ENCODE results near the gene STAG1. TPM values are rescaled to one million over a fixed set of nuclear protein-coding genes. Genes with fewer than 3 reads are reported as not detected.

Gene STAG1
- total RNA-seq, 1 experiment from 2014 or later, result 29.0 TPM

- H3K27me3 ChIP-seq, result no peaks in the 10 kb centered on the region
- DNase-seq, result peak; percentile 18
- H3K9me3 ChIP-seq, result no peaks in the 10 kb centered on the region
- H3K4me3 ChIP-seq, result no peak overlapping the region
- peaks cover 46% of the 10 kb centered on the region for H3K36me3 ChIP-seq
Observed at GRCh38 chr3:136332776-136333175, 419.4 kb downstream of the STAG1 start.

DNA sequence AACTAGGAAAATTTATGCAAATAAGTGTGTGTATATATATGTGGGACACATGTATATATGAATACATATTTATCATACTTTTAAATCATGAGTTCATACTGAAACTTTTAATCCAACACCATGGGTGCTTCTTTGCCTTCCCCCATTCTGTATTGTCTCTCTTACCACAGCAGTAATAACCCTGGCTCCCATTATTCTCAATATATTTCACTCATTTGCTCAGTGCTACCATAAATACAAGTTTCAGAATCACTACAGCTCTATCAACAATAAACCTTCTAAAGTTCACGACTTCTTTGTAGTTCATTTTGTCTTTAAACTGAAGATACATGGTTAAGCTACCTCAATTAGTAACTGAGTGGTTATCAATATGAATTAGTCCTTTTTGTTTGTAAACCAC lies 419.9 kb downstream of the STAG1 start:
- no peaks in the 10 kb centered on the region for H3K27me3 ChIP-seq
- DNase-seq, result no peak
- H3K4me3 ChIP-seq, result no peak overlapping the region
- H3K36me3 ChIP-seq, result peaks cover 49% of the 10 kb centered on the region
- H3K9me3 ChIP-seq, result no peaks in the 10 kb centered on the region

GRCh38 chr3:136330900-136331299 lies 421.3 kb downstream of the STAG1 start:
- Histone ChIP-seq H3K27me3 (no peaks in the 10 kb centered on the region), H3K9me3 (0 out of 2 replicates have a peak, but pooled peaks cover 3% of the 10 kb centered on the region), H3K4me3 (no peak overlapping the region), H3K36me3 (peaks cover 57% of the 10 kb centered on the region)
- DNase-seq, result no peak

DNA sequence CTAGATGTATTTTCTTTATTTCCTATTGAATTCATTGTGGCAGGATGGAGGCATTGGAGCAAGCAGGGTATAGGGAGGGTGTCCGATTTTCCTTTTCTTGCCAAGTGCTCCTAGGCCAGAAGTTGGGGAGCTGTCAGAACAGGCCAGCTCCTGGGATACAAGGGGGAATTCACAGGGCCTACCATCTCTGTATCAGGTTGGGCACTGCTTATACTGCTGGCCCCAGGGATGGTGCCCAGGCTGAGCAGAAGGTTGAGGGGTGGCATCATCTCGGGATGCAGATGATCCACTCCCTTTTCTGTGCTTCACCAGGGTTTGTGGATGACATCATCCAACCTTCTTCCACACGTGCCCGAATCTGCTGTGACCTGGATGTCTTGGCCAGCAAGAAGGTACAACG lies 422.6 kb downstream of the STAG1 start:
- no peak overlapping the region for H3K4me3 ChIP-seq
- H3K9me3 ChIP-seq, result 0 out of 2 replicates have a peak, but pooled peaks cover 3% of the 10 kb centered on the region
- DNase-seq, result no peak
- H3K36me3 ChIP-seq, result peaks cover 58% of the 10 kb centered on the region
- no peaks in the 10 kb centered on the region for H3K27me3 ChIP-seq

GRCh38 chr3:136327671-136328070 lies 424.5 kb downstream of the STAG1 start:
- no peak for DNase-seq
- peaks cover 53% of the 10 kb centered on the region for H3K36me3 ChIP-seq
- H3K4me3 ChIP-seq, result no peak overlapping the region
- peaks cover 15% of the 10 kb centered on the region for H3K9me3 ChIP-seq
- H3K27me3 ChIP-seq, result no peaks in the 10 kb centered on the region

DNA sequence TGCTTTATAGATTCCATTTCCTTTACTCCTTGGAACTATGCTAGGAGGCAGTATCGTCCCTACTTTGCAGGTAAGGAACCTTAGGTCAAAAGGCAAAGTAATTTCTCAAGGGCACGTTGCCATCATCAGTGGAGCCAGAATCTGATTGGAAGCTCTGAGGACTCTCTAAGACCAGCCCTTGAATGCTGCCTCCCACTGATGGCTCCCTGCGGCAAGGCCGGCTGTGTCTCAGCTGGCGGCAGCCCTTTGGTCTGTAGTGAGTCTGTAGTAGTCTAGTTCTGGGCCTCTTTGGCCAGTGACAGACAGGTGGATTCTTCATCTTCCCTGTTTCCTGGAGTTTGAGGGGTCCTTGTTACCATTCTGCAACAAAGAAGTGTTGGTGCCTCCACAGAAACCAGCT lies 425.9 kb downstream of the STAG1 start:
- Histone ChIP-seq H3K9me3 (peaks cover 25% of the 10 kb centered on the region), H3K36me3 (peaks cover 54% of the 10 kb centered on the region), H3K27me3 (no peaks in the 10 kb centered on the region), H3K4me3 (no peak overlapping the region)
- DNase-seq, result no peak

DNA sequence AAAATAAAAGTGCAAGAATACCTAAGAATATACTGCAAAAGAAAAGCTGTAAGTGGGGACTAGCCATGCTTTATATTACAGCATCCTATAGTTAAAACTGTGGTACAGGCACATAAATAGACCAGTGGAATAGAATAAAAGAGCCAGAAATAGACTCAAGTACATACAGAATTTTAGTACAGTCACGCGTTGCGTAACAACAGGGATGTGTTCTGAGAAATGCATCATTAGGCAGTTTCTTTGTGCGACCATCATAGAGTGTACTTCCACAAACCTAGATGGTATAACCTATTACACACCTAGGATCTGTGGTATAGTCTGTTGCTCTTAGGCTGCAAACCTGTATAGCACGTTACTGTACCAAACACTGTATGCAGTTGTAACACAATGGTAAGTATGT lies 440.2 kb downstream of the STAG1 start:
- no peaks in the 10 kb centered on the region for H3K9me3 ChIP-seq
- no peak overlapping the region for H3K4me3 ChIP-seq
- H3K36me3 ChIP-seq, result peaks cover 10% of the 10 kb centered on the region
- no peak for DNase-seq
- no peaks in the 10 kb centered on the region for H3K27me3 ChIP-seq

DNA sequence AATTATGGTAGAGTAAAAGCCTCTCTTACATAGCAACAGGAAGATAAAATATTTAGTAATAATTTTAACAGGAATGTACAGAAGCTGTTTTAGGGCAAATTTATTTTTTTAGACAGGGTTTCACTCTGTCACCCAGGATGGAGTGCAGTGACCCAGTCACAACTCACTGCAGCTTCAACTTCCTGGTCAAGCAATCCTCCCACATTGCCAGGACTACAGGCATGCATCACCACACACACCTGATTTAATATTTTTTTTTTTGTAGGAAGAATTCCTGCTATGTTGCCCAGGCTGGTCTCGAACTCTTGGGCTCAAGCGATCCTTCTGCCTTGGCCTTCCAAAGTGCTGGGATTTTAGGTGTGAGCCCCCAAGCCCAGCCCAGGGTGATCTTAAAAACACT lies 440.9 kb downstream of the STAG1 start:
- no peak for DNase-seq
- H3K9me3 ChIP-seq, result no peaks in the 10 kb centered on the region
- no peak overlapping the region for H3K4me3 ChIP-seq
- H3K27me3 ChIP-seq, result no peaks in the 10 kb centered on the region
- H3K36me3 ChIP-seq, result peaks cover 6% of the 10 kb centered on the region

DNA sequence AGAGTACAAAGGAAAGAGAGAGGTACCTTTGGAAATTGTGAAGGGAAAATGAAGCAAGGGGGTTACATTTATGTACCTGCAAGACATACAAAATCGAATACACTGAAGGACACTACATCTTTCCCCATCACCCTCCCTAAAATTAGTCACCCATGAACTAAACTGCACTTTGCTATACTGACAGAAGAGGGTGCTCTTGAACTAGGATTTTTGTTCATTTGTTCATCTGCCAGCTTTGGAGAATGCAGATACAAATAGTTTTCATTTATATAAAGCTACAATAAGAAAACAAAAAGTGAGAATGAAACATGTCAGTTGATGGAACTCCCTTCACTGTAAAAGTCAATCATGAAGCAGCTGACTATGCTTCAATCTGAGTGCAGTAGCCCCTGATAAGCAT lies 446.3 kb downstream of the STAG1 start:
- no peaks in the 10 kb centered on the region for H3K27me3 ChIP-seq
- DNase-seq, result no peak
- no peak overlapping the region for H3K4me3 ChIP-seq
- no peaks in the 10 kb centered on the region for H3K9me3 ChIP-seq
- peaks cover 3% of the 10 kb centered on the region for H3K36me3 ChIP-seq

- Histone ChIP-seq H3K4me3 (no peak overlapping the region), H3K36me3 (peaks cover 20% of the 10 kb centered on the region), H3K27me3 (no peaks in the 10 kb centered on the region), H3K9me3 (no peaks in the 10 kb centered on the region)
- no peak for DNase-seq
Observed at GRCh38 chr3:136300444-136300843, 451.7 kb downstream of the STAG1 start.

GRCh38 chr3:136297826-136298225 lies 454.4 kb downstream of the STAG1 start:
- Histone ChIP-seq H3K9me3 (no peaks in the 10 kb centered on the region), H3K36me3 (peaks cover 32% of the 10 kb centered on the region), H3K27me3 (no peaks in the 10 kb centered on the region), H3K4me3 (no peak overlapping the region)
- DNase-seq, result no peak

DNA sequence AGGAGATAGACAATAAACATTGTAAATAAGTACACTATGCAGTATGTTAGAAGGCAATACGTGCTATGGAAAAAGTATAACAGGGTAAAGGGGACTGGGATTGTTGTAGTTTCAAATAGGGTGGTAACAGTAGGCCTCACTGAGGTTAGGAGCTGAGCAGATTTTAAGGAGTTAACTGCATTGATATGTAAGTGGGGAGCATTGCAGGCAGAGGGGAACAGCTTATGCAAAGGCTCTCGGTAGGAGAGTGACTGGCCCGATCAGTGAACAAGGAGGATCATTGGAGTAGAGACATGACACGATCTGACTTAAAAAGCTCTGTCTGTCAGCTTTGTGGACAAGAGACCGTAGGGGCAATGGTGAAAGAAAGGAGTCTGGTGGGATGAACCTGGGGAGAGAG lies 455.2 kb downstream of the STAG1 start:
- no peaks in the 10 kb centered on the region for H3K27me3 ChIP-seq
- H3K9me3 ChIP-seq, result no peaks in the 10 kb centered on the region
- no peak overlapping the region for H3K4me3 ChIP-seq
- H3K36me3 ChIP-seq, result peaks cover 37% of the 10 kb centered on the region
- no peak for DNase-seq

DNA sequence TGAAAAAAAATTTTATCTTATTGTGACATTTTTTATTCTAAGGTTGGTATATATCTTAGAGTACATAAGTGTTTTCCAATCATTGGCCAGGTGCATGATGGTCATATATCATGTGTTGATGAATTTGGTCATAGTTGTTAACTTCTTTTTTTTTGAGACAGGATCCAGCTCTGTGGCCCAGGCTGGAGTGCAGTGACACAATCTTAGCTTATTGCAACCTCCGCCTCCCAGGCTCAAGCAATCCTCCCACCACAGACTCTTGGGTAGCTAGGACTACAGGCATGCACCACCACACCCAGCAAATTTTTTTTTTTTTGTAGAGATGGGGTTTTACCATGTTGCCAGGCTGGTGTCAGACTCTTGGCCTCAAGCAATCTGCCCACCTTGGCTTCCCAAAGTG lies 458.0 kb downstream of the STAG1 start:
- Histone ChIP-seq H3K4me3 (no peak overlapping the region), H3K36me3 (peaks cover 31% of the 10 kb centered on the region), H3K27me3 (no peaks in the 10 kb centered on the region)

DNA sequence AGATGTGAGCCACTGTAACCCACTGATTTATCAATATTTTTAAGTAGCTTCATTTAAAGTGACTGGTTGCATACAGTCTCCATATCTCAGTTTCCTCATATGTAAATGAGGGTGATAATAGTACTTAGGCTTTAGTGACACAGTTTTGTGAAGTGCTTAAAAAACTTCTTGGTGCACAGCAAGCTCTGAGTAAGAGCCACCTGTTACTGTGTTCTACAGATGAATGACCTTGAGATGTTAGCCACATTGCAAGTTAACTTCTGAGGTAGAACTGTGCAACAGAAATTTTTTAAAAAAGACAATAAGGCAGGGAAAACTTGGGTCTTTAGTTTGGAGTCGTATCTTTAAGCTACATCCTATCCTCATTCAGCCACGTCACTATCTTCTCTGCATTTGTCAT lies 458.9 kb downstream of the STAG1 start:
- Histone ChIP-seq H3K4me3 (no peak overlapping the region), H3K36me3 (peaks cover 31% of the 10 kb centered on the region), H3K9me3 (no peaks in the 10 kb centered on the region), H3K27me3 (no peaks in the 10 kb centered on the region)
- no peak for DNase-seq

More for the DNA sequence above, 458.0 kb downstream of the STAG1 start:
- H3K9me3 ChIP-seq, result no peaks in the 10 kb centered on the region
- DNase-seq, result no peak

DNA sequence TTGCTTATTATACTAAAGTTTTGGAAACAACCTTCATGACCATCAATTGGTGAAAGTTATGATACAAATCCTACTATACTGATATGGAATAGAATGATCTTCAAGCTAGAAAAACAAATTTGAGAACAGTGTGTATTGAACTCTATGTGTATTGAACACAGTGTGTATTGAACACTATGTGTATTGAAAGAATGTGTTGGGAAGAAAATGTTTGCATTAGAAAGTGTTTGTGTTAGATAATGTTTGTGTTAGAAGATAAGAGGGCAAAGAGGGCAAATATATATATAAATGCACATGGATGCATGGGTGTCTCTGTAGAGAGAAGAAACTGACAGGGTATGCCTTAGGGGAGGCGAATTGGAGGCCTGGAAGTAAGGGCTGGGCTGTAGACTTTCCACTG lies 459.7 kb downstream of the STAG1 start:
- Histone ChIP-seq H3K36me3 (peaks cover 31% of the 10 kb centered on the region), H3K9me3 (no peaks in the 10 kb centered on the region), H3K4me3 (no peak overlapping the region), H3K27me3 (no peaks in the 10 kb centered on the region)
- DNase-seq, result no peak

GRCh38 chr3:136291302-136291701 lies 460.9 kb downstream of the STAG1 start:
- no peak for DNase-seq
- Histone ChIP-seq H3K36me3 (peaks cover 35% of the 10 kb centered on the region), H3K27me3 (no peaks in the 10 kb centered on the region), H3K9me3 (no peaks in the 10 kb centered on the region), H3K4me3 (no peak overlapping the region)
